GM21825 (cell line): ENCODE data around the gene FMN1.
"Not testable (repeated sequence)": the region's sequence is repeated elsewhere in the genome, so short reads cannot be mapped to it uniquely, and the experiment has no call there.

Experiments used
- ATAC-seq: cut with Tn5 transposase; IDR thresholded peaks from one replicate; pipeline ENCODE4 v1.9.1; 2021; ENCODE audit warnings: mild to moderate bottlenecking, moderate library complexity; ENCODE audit not compliant: unreplicated experiment

FMN1 gene

DNA sequence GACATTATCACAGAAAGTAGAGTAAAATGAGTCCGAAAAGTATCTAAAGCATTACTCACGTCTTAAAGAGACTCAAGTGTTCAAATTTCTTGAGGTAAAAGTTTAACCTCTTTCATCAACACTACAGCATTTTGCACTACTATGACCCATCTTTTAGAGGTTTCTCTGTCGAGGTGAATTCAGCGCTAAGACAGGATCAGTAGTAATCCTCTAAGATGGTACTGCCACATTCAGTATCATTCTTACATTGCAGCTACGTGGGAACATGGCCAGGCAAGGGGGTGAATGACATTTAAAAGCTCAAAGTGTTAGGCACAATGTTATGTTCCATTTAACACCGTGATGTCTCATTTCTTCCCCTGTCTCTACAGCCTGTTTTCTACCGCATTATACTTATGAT is 210.8 kb downstream of the FMN1 start:
- ATAC-seq = no peak

DNA sequence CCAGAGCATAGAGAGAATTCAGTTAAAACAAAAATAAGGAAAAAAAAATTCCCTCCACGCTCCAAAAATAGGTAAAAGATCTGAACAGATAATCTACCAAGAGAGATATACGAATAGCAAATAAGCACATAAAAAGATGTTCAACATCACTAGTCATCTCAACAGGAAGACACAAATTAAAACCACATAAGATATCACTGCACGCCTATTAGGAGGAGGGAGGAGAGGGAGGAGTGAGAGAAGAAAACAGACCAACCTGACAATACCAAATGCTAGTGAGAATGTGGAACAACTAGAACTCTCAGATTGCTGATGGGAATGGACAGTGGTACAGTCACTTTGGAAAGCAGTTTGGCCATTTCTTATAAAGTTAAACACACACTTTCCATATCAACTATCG is 212.5 kb downstream of the FMN1 start:
- ATAC-seq = no peak

DNA sequence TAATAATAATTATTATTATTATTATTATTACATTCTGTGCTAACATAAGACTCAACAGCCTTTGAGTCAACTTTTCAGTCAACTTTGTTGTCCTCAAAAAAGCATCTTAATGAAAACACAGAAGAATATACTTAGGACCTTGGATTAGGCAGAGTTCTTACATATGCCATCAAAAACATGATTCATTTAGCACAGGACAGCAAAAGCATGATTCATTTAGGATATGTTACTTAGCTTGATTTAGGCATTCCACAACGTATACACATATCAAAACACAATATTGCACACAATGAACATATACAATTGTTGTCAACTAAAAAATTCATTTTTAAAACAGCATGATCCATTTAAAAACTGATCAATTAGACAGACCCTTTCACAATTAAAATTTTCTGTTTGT is 213.0 kb downstream of the FMN1 start:
- ATAC-seq = no peak

- ATAC-seq = no peak
Measured at GRCh38 chr15:32979710-32980109, 214.8 kb downstream of the FMN1 start.

DNA sequence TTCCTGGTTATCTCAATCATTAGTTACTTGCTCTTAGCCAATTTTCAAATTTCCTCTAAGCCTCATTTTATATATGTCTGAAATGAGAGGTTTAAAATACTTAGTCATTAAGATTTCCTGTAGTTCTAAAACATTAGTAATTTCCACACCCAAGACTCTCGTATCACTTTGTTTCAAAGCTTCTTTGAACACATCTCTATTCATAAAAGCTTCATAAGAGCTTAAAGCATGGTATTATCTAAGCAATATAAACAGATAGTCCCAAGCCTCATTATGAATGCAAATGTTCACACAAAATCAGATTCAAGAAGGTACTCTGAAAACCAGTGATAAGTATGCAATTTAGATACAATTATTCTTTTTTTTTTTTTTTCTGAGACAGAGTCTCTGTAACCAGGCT is 217.0 kb downstream of the FMN1 start:
- no peak for ATAC-seq

- no peak for ATAC-seq
Measured at GRCh38 chr15:32974691-32975090, 219.8 kb downstream of the FMN1 start.

DNA sequence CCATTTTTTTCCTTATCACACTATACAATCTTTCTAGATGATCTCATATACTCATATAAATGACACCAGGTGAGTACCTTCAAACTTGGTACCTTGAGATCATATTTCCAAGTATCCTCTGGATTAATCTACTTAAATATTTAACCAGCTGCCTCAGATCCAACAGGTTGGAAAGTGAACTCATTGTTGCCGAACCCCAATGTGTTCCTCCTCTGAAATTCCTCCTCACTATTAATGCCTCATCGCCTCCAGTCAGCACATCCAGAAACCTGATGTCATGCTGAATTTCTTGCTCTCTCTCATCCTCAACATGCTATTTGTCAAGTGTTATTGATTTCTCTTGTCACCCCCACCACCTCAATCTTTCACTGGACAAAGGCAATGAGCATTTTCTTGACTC is 221.8 kb downstream of the FMN1 start:
- ATAC-seq = no peak

- ATAC-seq = no peak
Measured at GRCh38 chr15:32970847-32971246, 223.7 kb downstream of the FMN1 start.

- ATAC-seq = no peak
Measured at GRCh38 chr15:32967521-32967920, 227.0 kb downstream of the FMN1 start.

GRCh38 chr15:32966512-32966911 is 228.0 kb downstream of the FMN1 start:
- no peak for ATAC-seq

DNA sequence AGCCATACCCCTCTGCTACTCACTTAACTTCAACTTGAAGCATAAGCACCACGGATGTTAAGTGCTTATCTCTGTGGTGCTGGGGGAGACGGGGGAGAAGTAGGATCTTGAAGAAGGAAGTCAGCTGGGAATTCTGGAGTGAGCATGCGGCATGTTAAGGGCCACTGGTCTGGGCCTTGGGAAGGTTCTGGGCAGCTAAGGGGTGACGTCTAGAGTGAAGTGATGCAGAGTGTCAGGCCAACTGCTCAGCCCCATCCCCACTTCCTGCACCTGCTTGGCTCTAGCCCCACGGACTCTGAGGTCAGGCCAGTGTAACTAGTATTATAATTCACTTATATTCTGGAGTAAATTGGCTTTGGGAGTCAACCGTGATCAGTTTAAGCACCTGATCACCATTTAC is 228.6 kb downstream of the FMN1 start:
- no peak for ATAC-seq

DNA sequence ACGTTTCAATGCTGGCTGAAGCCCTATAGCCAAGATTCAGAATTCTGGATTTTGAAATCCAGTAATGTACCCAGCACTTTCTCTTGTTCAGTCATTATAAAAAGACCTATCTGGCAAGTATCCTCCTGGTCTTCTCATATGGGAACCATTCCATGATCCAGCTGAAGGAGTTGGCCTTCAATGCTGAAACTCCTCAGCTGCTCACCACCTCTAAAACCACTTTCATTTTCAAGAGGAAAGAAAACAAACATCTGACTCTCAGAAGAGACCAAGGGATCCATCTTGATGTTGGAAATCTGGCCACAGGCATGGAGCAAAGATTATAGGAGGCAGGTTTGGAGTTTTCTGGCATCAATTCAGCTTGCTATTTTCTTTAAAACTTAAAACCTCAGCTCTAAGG is 235.4 kb downstream of the FMN1 start:
- no peak for ATAC-seq

DNA sequence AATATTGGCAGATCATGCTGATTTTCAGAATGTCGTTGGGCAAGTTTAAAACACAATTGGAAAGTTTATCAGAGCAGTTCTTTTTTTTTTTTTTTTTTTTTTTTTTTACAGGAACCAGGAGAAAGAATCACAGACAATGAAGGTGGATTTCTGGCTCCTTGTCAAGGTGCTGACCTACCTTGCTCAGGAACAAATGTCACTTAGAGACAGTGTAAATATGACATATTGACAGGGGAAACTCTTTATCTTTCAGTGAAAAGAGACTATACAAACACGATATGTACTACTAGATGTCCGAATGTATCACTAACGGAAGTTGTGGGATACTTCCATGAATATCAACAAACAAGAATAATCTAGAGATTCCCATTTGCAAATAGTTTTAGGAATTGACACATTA is 237.3 kb downstream of the FMN1 start:
- ATAC-seq = no peak

- ATAC-seq = no peak
Measured at GRCh38 chr15:32956711-32957110, 237.8 kb downstream of the FMN1 start.

GRCh38 chr15:32956006-32956405 is 238.5 kb downstream of the FMN1 start:
- no peak for ATAC-seq

- ATAC-seq = no peak
Measured at GRCh38 chr15:32953533-32953910, 241.0 kb downstream of the FMN1 start.

DNA sequence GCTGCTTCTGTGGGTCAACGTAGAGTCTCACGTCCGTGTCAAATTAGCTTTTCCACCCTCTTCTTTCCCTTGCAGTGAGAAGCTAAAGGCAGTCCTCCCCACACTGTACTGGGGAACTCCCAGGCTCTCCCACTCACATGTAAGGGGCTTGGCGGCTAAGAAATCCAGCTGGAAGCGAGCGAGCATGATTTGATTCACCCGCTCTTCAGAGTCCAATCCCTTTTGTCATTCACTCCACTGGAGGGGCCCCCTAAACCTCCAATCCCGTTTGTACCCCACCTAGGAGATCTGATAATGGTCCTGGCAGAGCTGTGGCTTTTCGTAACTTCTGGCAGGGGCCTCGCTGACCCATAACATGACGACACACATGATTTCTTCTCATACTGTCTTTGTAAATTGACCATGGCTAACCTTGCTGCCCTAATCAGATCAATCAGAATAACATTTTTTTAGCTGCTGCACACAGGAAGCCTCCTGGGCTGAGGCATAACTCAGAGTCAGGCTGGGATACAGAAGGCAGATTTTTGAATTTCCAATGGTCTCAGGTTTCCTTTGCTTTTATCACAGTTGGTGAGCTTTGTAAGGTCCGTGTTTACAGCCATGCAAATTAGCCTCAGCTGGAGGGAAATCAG is 241.5 kb downstream of the FMN1 start:
- no peak for ATAC-seq

DNA sequence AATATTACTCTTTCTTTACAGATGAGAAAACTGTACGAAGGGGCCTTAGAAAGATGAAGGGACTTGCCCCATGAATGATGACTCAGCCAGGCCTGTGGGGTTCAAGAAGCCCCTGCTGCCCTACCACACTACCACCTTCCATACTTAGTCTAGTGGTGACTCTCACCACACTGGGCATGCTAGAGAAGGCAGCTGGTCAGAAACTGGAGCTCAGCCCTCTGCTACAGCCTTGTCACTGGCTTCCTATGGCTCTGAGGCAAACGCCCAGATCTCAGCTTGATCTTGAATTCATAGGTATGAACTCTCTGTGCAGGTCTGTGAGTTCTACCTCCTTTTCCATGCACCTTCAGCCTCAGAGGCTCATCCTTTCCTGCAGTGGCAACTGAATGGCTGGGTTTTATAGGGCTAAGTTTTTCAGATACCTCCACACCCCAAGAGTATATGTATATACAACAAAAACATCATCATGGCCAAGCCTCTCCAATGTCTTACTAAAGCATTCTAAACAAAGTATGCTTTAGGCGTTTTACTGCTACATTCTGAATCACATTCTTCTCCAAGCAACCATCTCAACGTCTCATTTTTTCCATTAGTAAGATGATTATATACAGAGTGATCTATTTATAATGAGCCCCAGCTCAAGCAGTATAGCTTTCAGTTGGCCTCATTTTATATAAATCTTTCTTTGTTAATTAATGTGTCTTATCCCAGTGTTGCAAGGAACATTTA is 242.6 kb downstream of the FMN1 start:
- no peak for ATAC-seq

DNA sequence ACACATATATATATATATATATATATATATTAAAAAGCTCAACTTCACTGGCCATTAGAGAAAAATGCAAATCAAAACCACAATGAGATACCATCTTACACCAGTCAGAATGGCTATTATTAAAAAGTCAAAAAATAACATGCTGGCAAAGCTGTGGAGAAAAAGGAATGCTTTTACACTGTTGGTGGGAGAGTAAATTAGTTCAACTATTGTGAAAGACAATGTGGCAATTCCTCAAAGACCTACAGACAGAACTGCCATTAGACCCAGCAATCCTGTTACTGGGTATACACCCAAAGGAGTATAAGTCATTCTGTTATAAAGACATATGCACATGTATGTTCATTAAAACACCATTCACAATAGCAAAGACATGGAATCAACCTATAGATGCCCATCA is 244.5 kb downstream of the FMN1 start:
- ATAC-seq = not testable (repeated sequence)

- ATAC-seq = no peak
Measured at GRCh38 chr15:32946210-32946609, 248.3 kb downstream of the FMN1 start.

GRCh38 chr15:32944431-32944830 is 250.1 kb downstream of the FMN1 start:
- ATAC-seq = no peak

- no peak for ATAC-seq
Measured at GRCh38 chr15:32943711-32944110, 250.8 kb downstream of the FMN1 start.

DNA sequence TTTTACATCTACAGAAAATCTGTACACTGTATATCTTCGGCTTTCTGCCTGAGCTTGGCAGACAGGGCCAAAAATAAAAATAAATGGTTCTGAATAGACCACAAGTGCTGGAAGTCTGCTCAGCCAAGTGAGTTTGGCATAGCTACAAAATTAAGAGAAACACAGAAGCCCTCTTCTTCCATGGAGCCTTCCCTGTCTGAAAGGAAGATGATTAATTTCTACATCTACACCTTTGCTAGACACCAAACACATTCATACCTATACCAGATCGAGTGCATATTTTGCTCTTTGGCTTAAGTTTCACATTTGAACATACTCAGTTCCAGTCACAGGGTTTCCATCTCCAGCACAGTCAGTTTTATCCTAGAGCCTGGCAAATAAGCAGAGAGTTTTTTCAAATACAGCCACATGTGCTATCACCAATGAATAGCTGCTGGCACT is 252.1 kb downstream of the FMN1 start:
- ATAC-seq = no peak
